DND-41 (cell line): ENCODE data around the gene CHD9NB.

Source experiments
- ATAC-seq: fragments of 200-7000 bp; cut with Tn5 transposase; 3 replicates; pipeline ENCODE4 v1.9.1; 2021; ENCODE audit warnings: low read depth; ENCODE audit not compliant: insufficient read depth
- DNase-seq: peaks from one replicate; pipeline ENCODE4 v3.0.0-alpha.2; 2020
- H2AFZ ChIP-seq: 2 replicates; pipeline ENCODE4 v1.6.0; 2012; ENCODE audit warnings: low read depth, low read length
- H3K27ac ChIP-seq: 2 replicates; pipeline ENCODE4 v1.5.1; 2012; ENCODE audit warnings: low read length, inconsistent platforms
- H3K27me3 ChIP-seq: fragments of 200-600 bp; sonication (generic); 2 replicates; pipeline ENCODE4 v1.6.0; 2012; ENCODE audit warnings: low read length, mild to moderate bottlenecking, inconsistent platforms; ENCODE audit not compliant: insufficient read depth, poor library complexity
- H3K36me3 ChIP-seq: 2 replicates; pipeline ENCODE4 v1.5.1; 2012; ENCODE audit warnings: low read length, inconsistent platforms; ENCODE audit not compliant: insufficient read depth
- H3K4me1 ChIP-seq: 2 replicates; pipeline ENCODE4 v1.5.1; 2012; ENCODE audit warnings: mild to moderate bottlenecking, low read length; ENCODE audit not compliant: insufficient read depth
- H3K4me2 ChIP-seq: 2 replicates; pipeline ENCODE4 v1.6.0; 2012; ENCODE audit warnings: mild to moderate bottlenecking, moderate library complexity, low read length, inconsistent platforms; ENCODE audit not compliant: insufficient read depth
- H3K4me3 ChIP-seq, 2 experiments: fragments of 200-600 bp in 1 of 2; shearing (Covaris generic) in 1 of 2; 2 replicates each; pipeline ENCODE4 v1.5.1; 2012 to 2016; ENCODE audit warnings: inconsistent platforms in 2 of 2, low read length in 2 of 2, mild to moderate bottlenecking in 2 of 2, low read depth in 1 of 2, moderate library complexity in 1 of 2
- H3K79me2 ChIP-seq: 2 replicates; pipeline ENCODE4 v1.6.0; 2012; ENCODE audit warnings: low read length, inconsistent platforms; ENCODE audit not compliant: insufficient read depth
- H3K9ac ChIP-seq: 2 replicates; pipeline ENCODE4 v1.6.0; 2012; ENCODE audit warnings: low read depth, mild to moderate bottlenecking, inconsistent platforms, low read length, moderate library complexity
- H3K9me3 ChIP-seq: 2 replicates; pipeline ENCODE4 v1.5.1; 2012; ENCODE audit warnings: low read length, moderate library complexity, mild to moderate bottlenecking, inconsistent platforms; ENCODE audit not compliant: insufficient read depth, severe bottlenecking
- H4K20me1 ChIP-seq: 2 replicates; pipeline ENCODE4 v1.6.0; 2012; ENCODE audit warnings: low read length; ENCODE audit not compliant: insufficient read depth
- EZH2 ChIP-seq: IDR thresholded peaks from 3 replicates; pipeline ENCODE4 v1.6.1; 2012; ENCODE audit warnings: borderline replicate concordance, low read depth, mild to moderate bottlenecking, moderate library complexity, low read length, inconsistent platforms; ENCODE audit not compliant: severe bottlenecking
- TF ChIP-seq, protein P1 (sequence below): IDR thresholded peaks from 2 replicates; pipeline ENCODE4 v1.5.1; 2012; ENCODE audit warnings: borderline replicate concordance, low read length, moderate library complexity, mild to moderate bottlenecking; ENCODE audit not compliant: poor library complexity, severe bottlenecking; ENCODE audit errors: extremely low read depth

Gene CHD9NB

DNA sequence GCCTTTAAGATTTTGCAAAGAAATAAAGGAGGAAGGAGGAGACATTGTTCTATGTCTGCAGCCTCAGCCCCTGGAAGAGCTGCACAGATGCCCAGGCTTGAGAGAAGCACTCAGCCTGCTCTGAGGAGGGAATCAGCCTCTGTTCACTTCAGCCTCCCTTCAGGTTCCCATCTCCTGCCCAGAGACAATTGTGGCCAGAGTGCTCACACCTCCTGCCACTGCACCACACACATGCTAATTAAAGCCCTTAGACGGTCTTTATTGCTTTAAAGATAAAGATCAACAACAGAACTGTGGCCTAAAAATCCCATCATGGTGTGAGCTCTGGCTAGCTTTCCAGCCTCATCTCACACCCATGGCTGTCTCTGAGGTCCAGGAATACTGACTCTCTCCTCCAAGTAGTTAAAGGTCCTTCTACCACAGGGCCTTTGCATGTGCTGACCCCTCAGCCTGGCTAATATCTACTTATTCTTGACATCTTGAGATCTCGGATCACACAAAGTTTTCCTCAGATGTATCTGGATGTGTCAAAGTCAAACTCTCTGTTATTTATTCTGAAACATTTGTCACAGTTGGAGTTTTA is 33.8 kb downstream of the CHD9NB start:
- H3K9me3 ChIP-seq = no peaks in the 10 kb centered on the region
- ATAC-seq = no peak
- no peak overlapping the region for H3K4me3 ChIP-seq

DNA sequence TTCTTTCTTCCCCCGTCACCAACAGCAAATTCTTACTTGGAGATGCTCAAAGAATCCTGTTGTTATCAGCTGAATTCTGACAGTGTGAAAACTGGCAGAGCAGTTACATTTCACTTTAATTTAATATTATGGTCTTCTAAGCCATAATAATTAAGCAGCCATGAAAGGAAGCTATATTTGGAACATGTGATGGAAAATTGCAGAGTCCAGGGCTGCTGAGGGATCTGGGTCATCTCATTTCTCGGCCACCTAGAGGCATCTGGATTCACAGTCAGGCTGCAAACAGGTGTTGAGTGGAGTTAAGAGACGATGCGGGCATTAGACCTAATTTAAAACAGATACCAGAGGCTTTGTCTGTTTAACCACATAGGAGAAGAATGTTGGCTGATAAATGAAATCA is 38.4 kb downstream of the CHD9NB start:
- Histone ChIP-seq H3K9me3 (no peaks in the 10 kb centered on the region), H3K4me3 (no peak overlapping the region), H3K79me2 (no peaks in the 10 kb centered on the region), H3K36me3 (no peaks in the 10 kb centered on the region), H3K4me1 (no peaks in the 10 kb centered on the region), H2AFZ (no peak overlapping the region), H3K4me2 (no peak overlapping the region), H4K20me1 (no peaks in the 10 kb centered on the region), H3K27me3 (peaks cover 25% of the 10 kb centered on the region), H3K27ac (no peak overlapping the region), H3K9ac (no peak overlapping the region)
- DNase-seq (no peak), ATAC-seq (no peak)
- no peak for TF ChIP-seq EZH2
- TF ChIP-seq, protein P1, sequence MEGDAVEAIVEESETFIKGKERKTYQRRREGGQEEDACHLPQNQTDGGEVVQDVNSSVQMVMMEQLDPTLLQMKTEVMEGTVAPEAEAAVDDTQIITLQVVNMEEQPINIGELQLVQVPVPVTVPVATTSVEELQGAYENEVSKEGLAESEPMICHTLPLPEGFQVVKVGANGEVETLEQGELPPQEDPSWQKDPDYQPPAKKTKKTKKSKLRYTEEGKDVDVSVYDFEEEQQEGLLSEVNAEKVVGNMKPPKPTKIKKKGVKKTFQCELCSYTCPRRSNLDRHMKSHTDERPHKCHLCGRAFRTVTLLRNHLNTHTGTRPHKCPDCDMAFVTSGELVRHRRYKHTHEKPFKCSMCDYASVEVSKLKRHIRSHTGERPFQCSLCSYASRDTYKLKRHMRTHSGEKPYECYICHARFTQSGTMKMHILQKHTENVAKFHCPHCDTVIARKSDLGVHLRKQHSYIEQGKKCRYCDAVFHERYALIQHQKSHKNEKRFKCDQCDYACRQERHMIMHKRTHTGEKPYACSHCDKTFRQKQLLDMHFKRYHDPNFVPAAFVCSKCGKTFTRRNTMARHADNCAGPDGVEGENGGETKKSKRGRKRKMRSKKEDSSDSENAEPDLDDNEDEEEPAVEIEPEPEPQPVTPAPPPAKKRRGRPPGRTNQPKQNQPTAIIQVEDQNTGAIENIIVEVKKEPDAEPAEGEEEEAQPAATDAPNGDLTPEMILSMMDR = no peak

More for the DNA sequence above, 33.8 kb downstream of the CHD9NB start:
- no peaks in the 10 kb centered on the region for H3K36me3 ChIP-seq
- H4K20me1 ChIP-seq = no peaks in the 10 kb centered on the region
- no peak overlapping the region for H3K9ac ChIP-seq
- no peak overlapping the region for H3K4me2 ChIP-seq
- no peaks in the 10 kb centered on the region for H3K4me1 ChIP-seq
- H3K27ac ChIP-seq = no peak overlapping the region
- DNase-seq = no peak
- peaks cover 16% of the 10 kb centered on the region for H3K27me3 ChIP-seq
- no peaks in the 10 kb centered on the region for H3K79me2 ChIP-seq
- H2AFZ ChIP-seq = no peak overlapping the region
- no peak for TF ChIP-seq EZH2
- TF ChIP-seq, protein P1 = no peak

DNA sequence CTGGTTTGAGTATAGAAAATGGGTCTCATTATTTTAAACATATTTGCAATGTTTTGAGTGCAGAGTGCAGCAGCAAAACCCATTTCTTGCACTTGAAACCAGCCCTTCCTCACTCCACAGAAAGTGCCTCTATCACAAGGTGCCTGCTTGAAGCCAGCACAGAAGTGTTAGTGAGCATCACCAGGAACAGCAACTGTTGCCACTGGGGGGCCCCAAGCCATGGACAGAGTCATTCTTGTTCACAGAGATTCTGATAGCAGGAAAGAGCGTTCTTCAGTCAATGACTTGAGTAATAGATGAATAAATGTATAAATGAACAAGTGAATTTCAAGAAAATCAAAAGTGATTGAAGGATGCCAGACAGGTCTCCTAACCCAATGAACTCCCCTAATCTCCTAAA is 45.6 kb downstream of the CHD9NB start:
- DNase-seq (no peak), ATAC-seq (no peak)
- Histone ChIP-seq H3K27me3 (peaks cover 10% of the 10 kb centered on the region), H2AFZ (no peak overlapping the region), H3K9me3 (no peaks in the 10 kb centered on the region), H3K27ac (no peak overlapping the region), H3K79me2 (no peaks in the 10 kb centered on the region), H3K4me1 (no peaks in the 10 kb centered on the region), H3K9ac (no peak overlapping the region), H3K4me2 (no peak overlapping the region), H3K4me3 (no peak overlapping the region), H4K20me1 (no peaks in the 10 kb centered on the region), H3K36me3 (no peaks in the 10 kb centered on the region)
- TF ChIP-seq, protein P1 = no peak
- TF ChIP-seq EZH2 = no peak
